Fibroblast of lung (primary cell): ENCODE measurements around the gene GHRL. TPM values are rescaled to one million over a fixed set of nuclear protein-coding genes. Genes with fewer than 3 reads are reported as not detected.
A peak's percentile ranks its signal among the peaks of the same experiment; 100 is the strongest.

Source experiments
- DNase-seq, 2 donors: peaks; one replicate each; pipeline versions ENCODE4 v3.0.0 to v3.0.0-alpha.2; 2010; ENCODE audit warnings: low read depth in 2 of 2
- H2AFZ ChIP-seq: 2 replicates; pipeline ENCODE4 v1.5.1; 2012; ENCODE audit warnings: low read length, control low read depth, inconsistent platforms
- H3K27ac ChIP-seq: 2 replicates; pipeline ENCODE4 v1.5.1; 2011; ENCODE audit warnings: low read length, control low read depth; ENCODE audit not compliant: insufficient read depth
- H3K27me3 ChIP-seq: 2 replicates; pipeline ENCODE4 v1.5.1; 2011; ENCODE audit warnings: mild to moderate bottlenecking, low read length; ENCODE audit not compliant: control insufficient read depth, insufficient read depth
- H3K36me3 ChIP-seq: 2 replicates; pipeline ENCODE4 v1.5.1; 2011; ENCODE audit warnings: low read length; ENCODE audit not compliant: control insufficient read depth, insufficient read depth
- H3K4me1 ChIP-seq: 2 replicates; pipeline ENCODE4 v1.5.1; 2011; ENCODE audit warnings: low read length; ENCODE audit not compliant: control insufficient read depth, insufficient read depth; ENCODE audit errors: extremely low read depth
- H3K4me2 ChIP-seq: 2 replicates; pipeline ENCODE4 v1.5.1; 2011; ENCODE audit warnings: low read length, control low read depth; ENCODE audit not compliant: insufficient read depth; ENCODE audit errors: extremely low read depth
- H3K4me3 ChIP-seq, 4 experiments: fragments of 200-600 bp in 1 of 4; sonication (generic) in 1 of 4; replicated peaks in 1 of 4; 2 replicates each; pipeline ENCODE4 v1.5.1; 2011 to 2016; ENCODE audit warnings: low read length in 4 of 4, low read depth in 3 of 4, mild to moderate bottlenecking in 3 of 4, control low read depth in 2 of 4, inconsistent platforms in 1 of 4, mixed read lengths in 1 of 4; ENCODE audit not compliant: insufficient read depth in 1 of 4; ENCODE audit errors: control extremely low read depth in 1 of 4
- H3K79me2 ChIP-seq: 2 replicates; pipeline ENCODE4 v1.5.1; 2012; ENCODE audit warnings: mild to moderate bottlenecking, low read length, inconsistent platforms; ENCODE audit not compliant: control insufficient read depth, insufficient read depth
- H3K9ac ChIP-seq: 2 replicates; pipeline ENCODE4 v1.5.1; 2011; ENCODE audit warnings: mild to moderate bottlenecking, low read length, control low read depth; ENCODE audit not compliant: insufficient read depth
- H3K9me3 ChIP-seq: 2 replicates; pipeline ENCODE4 v1.5.1; 2012; ENCODE audit warnings: low read depth, low read length; ENCODE audit not compliant: control insufficient read depth, insufficient read depth
- H4K20me1 ChIP-seq: 2 replicates; pipeline ENCODE4 v1.5.1; 2011; ENCODE audit warnings: low read length; ENCODE audit not compliant: control insufficient read depth, insufficient read depth; ENCODE audit errors: extremely low read depth
- EZH2 ChIP-seq: IDR thresholded peaks from 2 replicates; pipeline ENCODE4 v1.5.1; 2012; ENCODE audit warnings: low read length, control low read depth, mild to moderate bottlenecking; ENCODE audit errors: missing control alignments
- polyA plus RNA-seq, 2 donors: library from polyadenylated mRNA; depleted of rRNA in 1 of 2; stranded (reverse) in 1 of 2; unstranded in 1 of 2; fragments of >200 nt; gene quantifications; 2 replicates each; pipeline ENCODE4 v1.2.1, GENCODE V29; 2011 to 2012; ENCODE audit warnings: missing spikeins in 1 of 2
- total RNA-seq: library from RNA; depleted of rRNA; stranded (reverse); fragments of >200 nt; gene quantifications from 2 replicates; pipeline ENCODE4 v1.2.1, GENCODE V29; 2014
- TF ChIP-seq, protein P1 (sequence below), 2 donors: IDR thresholded peaks in 1 of 2; conservative IDR thresholded peaks in 1 of 2; 1 replicate in 1 of 2; 2 replicates in 1 of 2; pipeline ENCODE4 v1.5.1; 2011 to 2012; ENCODE audit warnings: low read length in 2 of 2, control low read depth in 1 of 2, inconsistent platforms in 1 of 2, low read depth in 1 of 2, mild to moderate bottlenecking in 1 of 2

Gene GHRL
- total and polyA plus RNA-seq, 2 donors (not counting 1 experiment from before 2014, with no cell fraction given) = 0.10 TPM; not detected in 1

DNA sequence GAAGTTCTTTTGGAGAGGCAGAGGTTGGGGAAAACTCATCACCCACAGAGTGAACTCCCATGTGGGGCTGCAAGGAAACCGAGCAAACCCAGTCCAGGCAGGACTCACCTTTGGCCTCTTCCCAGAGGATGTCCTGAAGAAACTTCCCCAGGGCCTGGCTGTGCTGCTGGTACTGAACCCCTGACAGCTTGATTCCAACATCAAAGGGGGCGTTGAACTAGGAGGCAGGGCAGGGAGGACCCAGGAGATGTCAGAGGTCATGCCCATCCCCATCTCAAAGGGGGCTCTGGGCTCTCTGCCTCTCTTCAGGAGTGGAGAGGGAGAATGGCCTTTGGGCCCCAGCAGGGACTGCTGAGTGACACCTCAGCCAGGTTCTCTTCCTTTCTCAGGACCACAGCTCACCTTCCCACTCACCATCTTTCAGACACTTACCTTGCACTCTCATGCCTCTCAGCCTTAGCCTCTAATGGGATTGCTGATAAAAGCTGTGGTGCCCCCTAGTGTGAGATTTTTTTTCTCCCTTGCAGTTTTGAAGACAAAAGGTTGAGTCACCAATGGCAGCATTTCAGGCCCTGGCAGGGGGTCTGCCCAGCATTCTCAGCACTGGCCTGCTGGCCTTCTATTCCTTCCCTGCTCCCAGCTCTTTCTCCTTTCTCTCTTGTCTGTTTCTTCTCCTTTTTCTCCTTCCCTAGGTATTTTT is 6.0 kb downstream of the GHRL start:
- Histone ChIP-seq H3K4me2 (no peak overlapping the region), H2AFZ (no peak overlapping the region), H3K36me3 (no peaks in the 10 kb centered on the region), H3K27ac (no peak overlapping the region), H3K79me2 (no peaks in the 10 kb centered on the region), H3K4me3 (no peak overlapping the region), H3K27me3 (no peaks in the 10 kb centered on the region), H4K20me1 (no peaks in the 10 kb centered on the region), H3K9me3 (no peaks in the 10 kb centered on the region), H3K9ac (no peak overlapping the region), H3K4me1 (no peaks in the 10 kb centered on the region)
- peak; percentile 80 to 86 for DNase-seq
- TF ChIP-seq, protein P1, sequence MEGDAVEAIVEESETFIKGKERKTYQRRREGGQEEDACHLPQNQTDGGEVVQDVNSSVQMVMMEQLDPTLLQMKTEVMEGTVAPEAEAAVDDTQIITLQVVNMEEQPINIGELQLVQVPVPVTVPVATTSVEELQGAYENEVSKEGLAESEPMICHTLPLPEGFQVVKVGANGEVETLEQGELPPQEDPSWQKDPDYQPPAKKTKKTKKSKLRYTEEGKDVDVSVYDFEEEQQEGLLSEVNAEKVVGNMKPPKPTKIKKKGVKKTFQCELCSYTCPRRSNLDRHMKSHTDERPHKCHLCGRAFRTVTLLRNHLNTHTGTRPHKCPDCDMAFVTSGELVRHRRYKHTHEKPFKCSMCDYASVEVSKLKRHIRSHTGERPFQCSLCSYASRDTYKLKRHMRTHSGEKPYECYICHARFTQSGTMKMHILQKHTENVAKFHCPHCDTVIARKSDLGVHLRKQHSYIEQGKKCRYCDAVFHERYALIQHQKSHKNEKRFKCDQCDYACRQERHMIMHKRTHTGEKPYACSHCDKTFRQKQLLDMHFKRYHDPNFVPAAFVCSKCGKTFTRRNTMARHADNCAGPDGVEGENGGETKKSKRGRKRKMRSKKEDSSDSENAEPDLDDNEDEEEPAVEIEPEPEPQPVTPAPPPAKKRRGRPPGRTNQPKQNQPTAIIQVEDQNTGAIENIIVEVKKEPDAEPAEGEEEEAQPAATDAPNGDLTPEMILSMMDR (conservative IDR thresholded peaks at IDR 0.05 in 1 of 2, IDR thresholded peaks at IDR 0.05 in 1 of 2; ENCODE audit: low read depth in 1 of 2, low read length in 2 of 2) = peak; percentile 41 to 69
- no peak for TF ChIP-seq EZH2

DNA sequence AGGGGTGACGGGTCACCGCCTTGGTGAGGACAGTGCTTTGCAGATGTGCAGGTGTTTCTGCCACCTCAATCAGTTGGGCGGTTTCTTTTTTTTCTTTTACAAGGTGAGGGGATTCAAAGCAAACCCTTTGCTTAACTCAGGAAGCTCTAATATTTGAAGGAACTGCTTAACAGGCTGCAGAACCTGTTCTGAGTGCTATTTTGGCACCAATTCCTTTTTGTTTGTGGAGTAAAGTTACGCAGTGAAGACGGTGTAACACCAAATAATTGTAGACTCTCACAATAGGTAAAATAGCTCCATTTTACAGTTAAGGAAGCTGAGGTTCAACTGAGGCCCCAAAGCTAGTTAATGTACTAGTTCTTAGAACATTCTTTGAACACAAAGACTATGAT is 6.6 kb downstream of the GHRL start:
- no peaks in the 10 kb centered on the region for H3K36me3 ChIP-seq
- no peaks in the 10 kb centered on the region for H3K27me3 ChIP-seq
- no peak overlapping the region for H3K4me2 ChIP-seq
- no peaks in the 10 kb centered on the region for H3K9me3 ChIP-seq
- DNase-seq = no peak
- H3K4me3 ChIP-seq = no peak overlapping the region
- H3K9ac ChIP-seq = no peak overlapping the region
- H2AFZ ChIP-seq = no peak overlapping the region
- H4K20me1 ChIP-seq = no peaks in the 10 kb centered on the region
- H3K79me2 ChIP-seq = no peaks in the 10 kb centered on the region
- H3K4me1 ChIP-seq = no peaks in the 10 kb centered on the region
- no peak overlapping the region for H3K27ac ChIP-seq
- no peak for TF ChIP-seq EZH2
- TF ChIP-seq, protein P1 (conservative IDR thresholded peaks at IDR 0.05 in 1 of 2, IDR thresholded peaks at IDR 0.05 in 1 of 2; ENCODE audit: low read depth in 1 of 2, low read length in 2 of 2) = no peak

DNA sequence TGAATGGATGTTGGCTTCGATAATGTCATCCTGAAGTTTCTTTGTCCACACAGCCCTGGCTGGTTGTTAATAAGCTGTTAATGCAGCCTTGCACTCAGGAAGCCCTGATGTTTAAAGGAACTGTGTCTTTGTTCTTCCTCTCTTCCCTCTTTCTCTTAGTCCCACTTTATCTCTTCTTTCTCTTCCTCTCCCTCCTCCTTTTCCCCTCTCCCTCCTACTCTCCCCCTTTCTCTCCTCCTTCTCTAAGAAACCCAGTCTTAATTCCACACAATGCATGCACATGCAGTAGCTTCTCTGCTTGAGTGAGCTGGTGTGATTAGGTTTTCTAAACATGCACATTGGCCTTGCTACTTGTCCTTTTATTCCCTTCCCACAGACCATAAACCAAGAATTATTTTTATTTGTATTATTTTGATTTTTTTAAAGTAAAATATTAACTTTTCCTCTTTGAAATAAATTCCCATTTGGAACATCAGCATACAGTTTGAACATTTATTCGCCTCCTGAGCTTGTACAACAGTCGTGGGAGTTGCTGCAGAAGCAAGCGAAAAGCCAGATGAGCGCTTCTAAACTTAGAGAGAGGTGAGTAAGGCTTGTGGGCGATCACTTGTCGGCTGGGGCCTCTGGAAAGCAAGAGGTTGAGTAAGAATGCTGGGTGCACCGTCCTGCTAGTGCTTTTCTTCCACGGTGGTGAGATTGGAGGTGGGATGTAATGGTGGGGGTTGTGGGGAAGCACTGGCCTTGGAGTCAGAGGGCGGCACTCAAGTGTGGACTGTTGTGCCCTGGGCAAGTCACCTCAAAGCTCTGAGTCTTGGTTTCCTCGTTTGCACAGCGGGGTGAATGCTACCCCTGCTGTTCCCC is 7.2 kb downstream of the GHRL start:
- no peak overlapping the region for H3K9ac ChIP-seq
- no peaks in the 10 kb centered on the region for H3K4me1 ChIP-seq
- no peaks in the 10 kb centered on the region for H4K20me1 ChIP-seq
- no peak overlapping the region for H3K4me2 ChIP-seq
- peak in 1 of 2 donors; percentile 53 for DNase-seq
- no peak for TF ChIP-seq EZH2
- TF ChIP-seq, protein P1 (conservative IDR thresholded peaks at IDR 0.05 in 1 of 2, IDR thresholded peaks at IDR 0.05 in 1 of 2; ENCODE audit: low read depth in 1 of 2, low read length in 2 of 2) = no peak
- no peaks in the 10 kb centered on the region for H3K27me3 ChIP-seq
- no peak overlapping the region for H2AFZ ChIP-seq
- H3K27ac ChIP-seq = no peak overlapping the region
- no peaks in the 10 kb centered on the region for H3K9me3 ChIP-seq
- no peaks in the 10 kb centered on the region for H3K79me2 ChIP-seq
- H3K4me3 ChIP-seq = no peak overlapping the region
- H3K36me3 ChIP-seq = no peaks in the 10 kb centered on the region
